IMR-90 (cell line): ENCODE data around the gene RNF40. TPM values are rescaled to one million over a fixed set of nuclear protein-coding genes. Genes with fewer than 3 reads are reported as not detected.

Experiments
- ATAC-seq: fragments of 200-7000 bp; cut with Tn5 transposase; 2 replicates; pipeline ENCODE4 v1.9.1; 2020; ENCODE audit warnings: low read depth, mild to moderate bottlenecking, moderate library complexity
- BruUV-seq: library from RNA; stranded (reverse); fragments of 400-500 nt; replicated peaks from 2 replicates; lab custom pipeline; 2021; lab: Mats Ljungman, UMichigan
- CTCF ChIA-PET: fragments of 300-600 bp; formaldehyde crosslinking; extraction: SDS; loops from one replicate; lab custom pipeline; 2021; ENCODE audit warnings: antibody characterized with exemption; lab: Yijun Ruan, JAX
- POLR2A ChIA-PET: fragments of 300-600 bp; sonication (Branson Sonifier 250); formaldehyde crosslinking; loops from one replicate; lab custom pipeline; 2022; ENCODE audit warnings: antibody characterized with exemption; ENCODE audit not compliant: unreplicated experiment; lab: Charles Lee
- DNase-seq: peaks from one replicate; pipeline ENCODE4 v3.0.0; 2013
- H2AFZ ChIP-seq: replicated peaks from 2 replicates; pipeline ENCODE3; 2013; ENCODE audit warnings: low read length, mild to moderate bottlenecking; ENCODE audit not compliant: poor library complexity
- H2AK5ac ChIP-seq: 2 replicates; pipeline ENCODE4 v1.6.1; 2013; ENCODE audit warnings: low read depth, low read length, inconsistent platforms
- H2AK9ac ChIP-seq: replicated peaks from 2 replicates; pipeline ENCODE3; 2013; ENCODE audit warnings: mild to moderate bottlenecking, low read depth, low read length, moderate library complexity; ENCODE audit not compliant: poor library complexity
- H2BK120ac ChIP-seq: 2 replicates; pipeline ENCODE4 v1.6.1; 2013; ENCODE audit warnings: low read depth, low read length, inconsistent platforms
- H2BK15ac ChIP-seq: 3 replicates; pipeline ENCODE4 v1.6.1; 2013; ENCODE audit warnings: low read depth, low read length, inconsistent platforms
- H2BK20ac ChIP-seq: 2 replicates; pipeline ENCODE4 v1.6.1; 2013; ENCODE audit warnings: low read depth, mild to moderate bottlenecking, inconsistent platforms, low read length, moderate library complexity
- H2BK5ac ChIP-seq: 2 replicates; pipeline ENCODE4 v1.6.1; 2013; ENCODE audit warnings: mild to moderate bottlenecking, low read depth, low read length, inconsistent platforms; ENCODE audit not compliant: poor library complexity, severe bottlenecking
- H3K14ac ChIP-seq: replicated peaks from 2 replicates; pipeline ENCODE4 v1.6.1; 2013; ENCODE audit warnings: low read depth, low read length, inconsistent platforms
- H3K18ac ChIP-seq: 2 replicates; pipeline ENCODE4 v1.6.1; 2013; ENCODE audit warnings: low read depth, low read length, control low read depth
- H3K23ac ChIP-seq: 2 replicates; pipeline ENCODE4 v1.6.1; 2013; ENCODE audit warnings: low read depth, low read length, inconsistent platforms
- H3K27ac ChIP-seq: 2 replicates; pipeline ENCODE4 v1.5.1; 2013; ENCODE audit warnings: mild to moderate bottlenecking, control low read depth, low read length; ENCODE audit not compliant: insufficient read depth
- H3K27me3 ChIP-seq: 2 replicates; pipeline ENCODE4 v1.6.1; 2013; ENCODE audit warnings: low read length; ENCODE audit not compliant: control insufficient read depth, insufficient read depth
- H3K36me3 ChIP-seq: 2 replicates; pipeline ENCODE4 v1.6.1; 2013; ENCODE audit warnings: low read length, mixed read lengths; ENCODE audit not compliant: control insufficient read depth, insufficient read depth
- H3K4ac ChIP-seq: 2 replicates; pipeline ENCODE4 v1.6.1; 2013; ENCODE audit warnings: low read depth, low read length, inconsistent platforms
- H3K4me1 ChIP-seq: 2 replicates; pipeline ENCODE4 v1.6.1; 2013; ENCODE audit warnings: low read length, mixed read lengths; ENCODE audit not compliant: control insufficient read depth, insufficient read depth
- H3K4me2 ChIP-seq: 2 replicates; pipeline ENCODE4 v1.6.1; 2013; ENCODE audit warnings: low read depth, mild to moderate bottlenecking, control low read depth, low read length, moderate library complexity
- H3K4me3 ChIP-seq: 2 replicates; pipeline ENCODE4 v1.5.1; 2013; ENCODE audit warnings: low read depth, mild to moderate bottlenecking, control low read depth, low read length, moderate library complexity; ENCODE audit not compliant: insufficient read depth
- H3K56ac ChIP-seq: 2 replicates; pipeline ENCODE4 v1.6.1; 2013; ENCODE audit warnings: low read length, inconsistent platforms; ENCODE audit not compliant: insufficient read depth; ENCODE audit errors: extremely low read depth
- H3K79me1 ChIP-seq, 2 experiments: 2 replicates each; pipeline ENCODE4 v1.6.1; 2013; ENCODE audit warnings: low read length in 2 of 2, inconsistent platforms in 1 of 2, low read depth in 1 of 2
- H3K9ac ChIP-seq: 2 replicates; pipeline ENCODE4 v1.6.1; 2013; ENCODE audit warnings: low read depth, low read length, control low read depth
- H3K9me1 ChIP-seq: 2 replicates; pipeline ENCODE4 v1.6.1; 2013; ENCODE audit warnings: low read length, inconsistent platforms; ENCODE audit not compliant: insufficient read depth
- H3K9me3 ChIP-seq: 2 replicates; pipeline ENCODE4 v1.6.1; 2013; ENCODE audit warnings: low read length; ENCODE audit not compliant: control insufficient read depth, insufficient read depth
- H4K20me1 ChIP-seq: 2 replicates; pipeline ENCODE4 v1.6.1; 2013; ENCODE audit warnings: low read length, inconsistent platforms; ENCODE audit not compliant: insufficient read depth
- H4K5ac ChIP-seq: 2 replicates; pipeline ENCODE4 v1.6.1; 2013; ENCODE audit warnings: mild to moderate bottlenecking, low read depth, low read length, control low read depth
- H4K8ac ChIP-seq, 2 experiments: 2 replicates each; pipeline ENCODE4 v1.6.1; 2013; ENCODE audit warnings: low read depth in 2 of 2, low read length in 2 of 2, control low read depth in 1 of 2, inconsistent platforms in 1 of 2
- H4K91ac ChIP-seq: 2 replicates; pipeline ENCODE4 v1.6.1; 2013; ENCODE audit warnings: low read depth, low read length, inconsistent platforms; ENCODE audit not compliant: insufficient read depth
- CEBPB ChIP-seq: IDR thresholded peaks from 2 replicates; pipeline ENCODE4 v1.6.1; 2012; ENCODE audit warnings: low read depth, low read length, improper control_type of control experiment
- CTCF ChIP-seq: conservative IDR thresholded peaks from 2 replicates; pipeline ENCODE4 v1.5.1; 2012; ENCODE audit warnings: mild to moderate bottlenecking, low read depth, low read length, improper control_type of control experiment
- ELK1 ChIP-seq: fragments of 150-350 bp; IDR thresholded peaks from 2 replicates; pipeline ENCODE4 v1.6.1; 2016; ENCODE audit warnings: low read depth, mild to moderate bottlenecking, low read length, moderate library complexity, borderline replicate concordance
- MAZ ChIP-seq: IDR thresholded peaks from 2 replicates; pipeline ENCODE4 v1.6.1; 2012; ENCODE audit warnings: low read depth, mild to moderate bottlenecking, low read length, improper control_type of control experiment, moderate library complexity, borderline replicate concordance
- NFE2L2 ChIP-seq: fragments of 150-350 bp; IDR thresholded peaks from 2 replicates; pipeline ENCODE4 v1.6.1; 2016; ENCODE audit warnings: low read depth, mild to moderate bottlenecking, low read length
- POLR2A ChIP-seq: IDR thresholded peaks from 2 replicates; pipeline ENCODE4 v1.6.1; 2012; ENCODE audit warnings: mild to moderate bottlenecking, low read depth, low read length
- RAD21 ChIP-seq: IDR thresholded peaks from 2 replicates; pipeline ENCODE4 v1.6.1; 2012; ENCODE audit warnings: low read length, improper control_type of control experiment
- RCOR1 ChIP-seq: IDR thresholded peaks from 2 replicates; pipeline ENCODE4 v1.6.1; 2012; ENCODE audit warnings: mild to moderate bottlenecking, low read length, improper control_type of control experiment; ENCODE audit not compliant: insufficient replicate concordance
- RFX5 ChIP-seq: IDR thresholded peaks from 2 replicates; pipeline ENCODE4 v1.8.0; 2012; ENCODE audit warnings: low read depth, mild to moderate bottlenecking, low read length, moderate library complexity
- SMC3 ChIP-seq: fragments of 150-350 bp; IDR thresholded peaks from 2 replicates; pipeline ENCODE4 v1.6.1; 2016; ENCODE audit warnings: low read depth, mild to moderate bottlenecking, antibody characterized with exemption, low read length, moderate library complexity
- USF2 ChIP-seq: fragments of 150-350 bp; IDR thresholded peaks from 2 replicates; pipeline ENCODE4 v1.6.1; 2017; ENCODE audit warnings: mild to moderate bottlenecking, antibody characterized with exemption, low read length, low read depth
- WGBS, 2 experiments: methylation state at CpG; one replicate each; pipeline versions ENCODE4 v1.1.5 to v1.1.7; 2013; ENCODE audit warnings: missing lambda C conversion rate in 2 of 2; ENCODE audit not compliant: insufficient read length in 1 of 2; ENCODE audit errors: extremely low coverage in 2 of 2; 5-methylcytosine and 5-hydroxymethylcytosine counted together
- dilution Hi-C: fragments of 300-500 bp; cut with HindIII; formaldehyde crosslinking; loops from one replicate; pipeline ENCODE4 v1.14.3; 2018; ENCODE audit warnings: low sequenced_read_pairs; ENCODE audit not compliant: unreplicated experiment
- in situ Hi-C: fragments of 300-500 bp; cut with MboI; formaldehyde crosslinking; loops from 3 replicates; pipeline ENCODE4 v1.14.3; 2019; ENCODE audit warnings: low sequenced_read_pairs, inconsistent platforms, mixed read lengths
- intact Hi-C: fragments of 100-400 bp; cut with micrococcal nuclease; formaldehyde crosslinking; loops from 2 replicates; pipeline ENCODE4 v1.10.0; 2022
- polyA plus RNA-seq, 3 experiments: library from polyadenylated mRNA; depleted of rRNA; stranded (reverse); fragments of >200 nt; gene quantifications; 2 replicates each; pipeline ENCODE4 v1.2.3, GENCODE V29; 2012; ENCODE audit warnings: low replicate concordance in 1 of 3
- total RNA-seq: library from RNA; depleted of rRNA; stranded (reverse); fragments of >200 nt; gene quantifications from 2 replicates; pipeline ENCODE4 v1.2.3, GENCODE V29; 2012

Gene RNF40
- total and polyA plus RNA-seq, 2 of the 4 experiments (the other 2 are of a cell fraction), result 46.7 to 72.4 TPM

DNA sequence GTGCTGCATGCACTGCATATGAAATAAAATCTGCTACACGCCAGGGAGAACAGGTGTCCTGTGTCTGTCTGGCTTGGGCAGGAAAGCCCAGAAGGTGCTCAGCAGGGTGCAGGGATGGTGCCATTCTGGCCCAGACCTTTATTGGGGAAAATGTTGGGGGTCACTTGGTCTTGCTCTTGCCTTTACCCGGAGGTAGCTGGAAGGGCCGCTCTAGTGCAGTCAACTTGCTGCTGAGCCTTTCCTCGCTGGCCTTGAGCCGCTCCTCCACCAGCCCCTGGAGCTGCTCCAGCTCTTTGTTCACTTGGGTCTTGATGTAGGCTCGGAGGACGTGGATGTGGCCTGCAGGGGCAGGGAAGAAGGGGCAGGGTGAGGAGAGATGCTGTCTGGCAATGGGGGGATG is 4.8 kb upstream of the RNF40 start:
- ATAC-seq (no peak), DNase-seq (no peak)
- 0 out of 2 replicates have a peak, but pooled peaks cover 4% of the 10 kb centered on the region for H3K9me1 ChIP-seq
- no peak overlapping the region for H4K8ac ChIP-seq
- H3K56ac ChIP-seq, result no peak overlapping the region
- H3K18ac ChIP-seq, result no peak overlapping the region
- H3K4me1 ChIP-seq, result peaks cover 5% of the 10 kb centered on the region
- H3K4ac ChIP-seq, result no peak overlapping the region
- BruUV-seq, result no TSS peak
- TF ChIP-seq SMC3 (no peak), RFX5 (no peak), RAD21 (no peak), NFE2L2 (no peak), RCOR1 (no peak), MAZ (no peak), POLR2A (no peak), CTCF (no peak), CEBPB (no peak), USF2 (no peak), ELK1 (no peak)
- H3K4me2 ChIP-seq, result no peak overlapping the region
- ChIA-PET CTCF (no interaction called here), POLR2A (no interaction called here)
- dilution Hi-C loops, result no loop called here
- no peak overlapping the region for H3K9ac ChIP-seq
- H3K79me1 ChIP-seq, result peaks cover 1 to 19% of the 10 kb centered on the region in 2 experiments
- no peak overlapping the region for H2AK9ac ChIP-seq
- no peak overlapping the region for H2BK20ac ChIP-seq
- no peak overlapping the region for H2AFZ ChIP-seq
- no peak overlapping the region for H4K91ac ChIP-seq
- WGBS, 2 experiments, result 100% methylated on average over 1 of the region's 7 CpGs; no CpG with 5 or more reads in 1 of the 2 experiments
- no peak overlapping the region for H3K4me3 ChIP-seq
- no peaks in the 10 kb centered on the region for H3K9me3 ChIP-seq
- H3K36me3 ChIP-seq, result peaks cover 32% of the 10 kb centered on the region
- no peak overlapping the region for H2BK120ac ChIP-seq
- no peak overlapping the region for H3K14ac ChIP-seq
- H3K27ac ChIP-seq, result no peak overlapping the region
- no peak overlapping the region for H3K23ac ChIP-seq
- in situ Hi-C loops, result no loop called here
- H2AK5ac ChIP-seq, result no peak overlapping the region
- no peak overlapping the region for H4K5ac ChIP-seq
- H2BK5ac ChIP-seq, result no peak overlapping the region
- peaks cover 4% of the 10 kb centered on the region; the same call in 1 of the 2 replicates for H4K20me1 ChIP-seq
- intact Hi-C loops, result no loop called here
- no peak overlapping the region for H2BK15ac ChIP-seq
- no peaks in the 10 kb centered on the region for H3K27me3 ChIP-seq
